ENCODE data around the gene MATN1. TPM values are rescaled to one million over a fixed set of nuclear protein-coding genes. Genes with fewer than 3 reads are reported as not detected.

MATN1 gene
- total RNA-seq, 1 experiment from 2014 or later, result 1.2 TPM

GRCh38 chr1:30747033-30748008, 23.9 kb upstream of the MATN1 start:
- no peak for DNase-seq (ENCODE audit: low spot score)
- in situ Hi-C loops (cut with HindIII; ENCODE audit: low sequenced_read_pairs), result no loop called here

GRCh38 chr1:30746212-30747032, 23.0 kb upstream of the MATN1 start:
- in situ Hi-C loops (cut with HindIII; ENCODE audit: low sequenced_read_pairs), result no loop called here
- no peak for DNase-seq (ENCODE audit: low spot score)

GRCh38 chr1:30745834-30746208, 22.4 kb upstream of the MATN1 start:
- in situ Hi-C loops (cut with HindIII; ENCODE audit: low sequenced_read_pairs), result no loop called here
- no peak for DNase-seq (ENCODE audit: low spot score)

- in situ Hi-C loops (cut with HindIII; ENCODE audit: low sequenced_read_pairs), result no loop called here
- no peak for DNase-seq (ENCODE audit: low spot score)
Observed at GRCh38 chr1:30745156-30745833, 21.9 kb upstream of the MATN1 start.

GRCh38 chr1:30744060-30744756, 20.8 kb upstream of the MATN1 start:
- in situ Hi-C loops (cut with HindIII; ENCODE audit: low sequenced_read_pairs), result loop anchor here (5.0 kb wide), 1 partner anchor 93 kb away; no protein-coding TSS in a partner anchor
- DNase-seq (ENCODE audit: low spot score), result no peak

- DNase-seq (ENCODE audit: low spot score), result no peak
- in situ Hi-C loops (cut with HindIII; ENCODE audit: low sequenced_read_pairs), result loop anchor here (5.0 kb wide), 1 partner anchor 94 kb away; no protein-coding TSS in a partner anchor
Observed at GRCh38 chr1:30743584-30744059, 20.2 kb upstream of the MATN1 start.

GRCh38 chr1:30742963-30743559, 19.7 kb upstream of the MATN1 start:
- DNase-seq (ENCODE audit: low spot score), result no peak
- in situ Hi-C loops (cut with HindIII; ENCODE audit: low sequenced_read_pairs), result loop anchor here (5.0 kb wide), 1 partner anchor 94 kb away; no protein-coding TSS in a partner anchor

GRCh38 chr1:30742300-30742962, 19.0 kb upstream of the MATN1 start:
- in situ Hi-C loops (cut with HindIII; ENCODE audit: low sequenced_read_pairs), result loop anchor here (5.0 kb wide), 1 partner anchor 95 kb away; no protein-coding TSS in a partner anchor
- DNase-seq (ENCODE audit: low spot score), result no peak

- in situ Hi-C loops (cut with HindIII; ENCODE audit: low sequenced_read_pairs), result loop anchor here (5.0 kb wide), 1 partner anchor 96 kb away; no protein-coding TSS in a partner anchor
- DNase-seq (ENCODE audit: low spot score), result no peak
Observed at GRCh38 chr1:30741239-30741894, 18.0 kb upstream of the MATN1 start.

GRCh38 chr1:30740251-30741238, 17.2 kb upstream of the MATN1 start:
- in situ Hi-C loops (cut with HindIII; ENCODE audit: low sequenced_read_pairs), result loop anchor here (5.0 kb wide), 1 partner anchor 97 kb away; no protein-coding TSS in a partner anchor
- DNase-seq (ENCODE audit: low spot score), result no peak

- DNase-seq (ENCODE audit: low spot score), result no peak
Observed at GRCh38 chr1:30739601-30740000, 16.2 kb upstream of the MATN1 start.

GRCh38 chr1:30738715-30739559, 15.6 kb upstream of the MATN1 start:
- in situ Hi-C loops (cut with HindIII; ENCODE audit: low sequenced_read_pairs), result no loop called here
- no peak for DNase-seq (ENCODE audit: low spot score)

More at GRCh38 chr1:30739601-30740000, 16.2 kb upstream of the MATN1 start:
- in situ Hi-C loops (cut with HindIII; ENCODE audit: low sequenced_read_pairs), result no loop called here

GRCh38 chr1:30738040-30738714, 14.8 kb upstream of the MATN1 start:
- in situ Hi-C loops (cut with HindIII; ENCODE audit: low sequenced_read_pairs), result no loop called here
- no peak for DNase-seq (ENCODE audit: low spot score)

GRCh38 chr1:30737357-30738039, 14.1 kb upstream of the MATN1 start:
- in situ Hi-C loops (cut with HindIII; ENCODE audit: low sequenced_read_pairs), result no loop called here
- no peak for DNase-seq (ENCODE audit: low spot score)
